ENCODE data around the gene SLC33A1.

SLC33A1 gene

GRCh38 chr3:155785662-155786295 lies 68.4 kb downstream of the SLC33A1 start:
- no peak for DNase-seq

DNA sequence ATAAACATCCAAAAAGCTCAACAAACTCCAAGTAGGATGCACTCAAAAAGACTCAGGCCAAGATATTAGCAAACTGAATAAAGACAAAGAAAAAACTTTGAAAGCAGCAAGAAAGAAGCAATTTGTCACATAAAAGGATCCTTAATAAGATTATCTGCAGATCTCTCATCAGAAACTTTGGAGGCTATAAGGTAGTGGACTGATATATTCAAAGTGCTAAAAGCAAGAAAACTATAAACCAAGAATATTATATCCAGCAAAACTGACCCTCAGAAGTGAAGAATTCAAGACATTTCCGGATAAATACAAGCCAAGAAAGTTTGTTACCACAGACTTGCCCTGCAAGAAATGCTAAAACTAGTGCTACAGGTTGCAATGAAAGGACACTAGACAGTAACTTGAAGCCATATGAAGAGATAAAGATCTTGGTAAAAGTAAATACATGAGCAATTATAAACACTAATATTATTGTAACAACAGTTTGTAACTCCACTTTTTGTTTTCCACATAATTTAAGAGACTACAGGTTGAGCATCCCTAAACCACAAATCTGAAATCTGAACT lies 71.8 kb downstream of the SLC33A1 start:
- no peak for DNase-seq

GRCh38 chr3:155780291-155780690 lies 73.9 kb downstream of the SLC33A1 start:
- DNase-seq: no peak

DNA sequence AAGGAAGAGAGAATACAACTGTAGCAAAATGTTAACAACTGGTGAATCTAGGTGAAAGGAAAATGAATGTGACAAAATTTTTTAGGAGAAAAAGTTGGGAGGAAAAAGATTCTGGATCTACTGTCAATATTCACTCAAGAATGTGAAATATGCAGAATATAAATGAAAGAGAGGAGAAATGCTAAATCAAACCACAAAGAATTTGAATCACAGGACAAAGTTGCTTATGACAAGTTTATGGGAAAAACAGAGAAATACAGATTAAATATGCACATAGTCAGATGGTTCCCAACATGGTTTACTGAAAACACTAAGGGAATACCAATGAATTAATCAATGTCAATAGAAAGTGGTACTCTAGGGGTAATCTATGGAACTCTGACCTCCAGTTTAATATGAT lies 75.8 kb downstream of the SLC33A1 start:
- DNase-seq: no peak

DNA sequence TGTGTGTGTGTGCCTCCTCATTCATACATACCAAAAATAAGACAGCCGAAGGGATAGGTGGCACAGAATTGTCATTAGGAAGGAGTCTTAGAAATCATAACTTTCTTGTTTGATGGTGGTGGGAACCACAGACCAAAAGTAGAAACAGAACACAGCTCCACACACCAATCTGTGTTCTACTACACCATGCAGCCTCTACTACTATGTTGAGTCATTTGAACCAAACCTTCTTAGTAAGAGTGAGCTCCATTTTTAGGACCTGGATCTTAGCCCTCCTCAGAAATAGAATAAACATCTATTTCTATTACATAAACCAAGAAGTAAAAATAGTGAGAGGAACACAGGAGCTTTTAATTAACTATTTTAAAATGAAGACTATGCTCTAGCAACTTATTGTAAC lies 81.4 kb downstream of the SLC33A1 start:
- no peak for DNase-seq

DNA sequence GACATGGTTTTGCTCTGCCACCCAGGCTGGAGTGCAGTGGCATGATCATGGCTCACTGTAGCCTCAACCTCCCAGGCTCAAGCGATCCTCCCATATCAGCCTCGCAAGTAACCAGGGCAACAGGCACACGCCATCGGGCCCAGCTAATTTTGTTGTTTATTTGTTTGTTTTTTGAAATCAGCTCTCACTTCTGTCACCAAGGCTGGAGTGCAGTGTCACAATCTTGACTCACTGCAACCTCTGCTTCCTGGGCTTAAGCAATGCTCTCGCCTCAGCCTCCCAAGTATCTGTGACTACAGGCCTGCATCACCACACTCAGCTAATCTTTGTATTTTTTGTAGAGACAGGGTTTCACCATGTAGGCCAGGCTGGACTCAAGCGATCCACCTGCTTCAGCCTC lies 83.1 kb downstream of the SLC33A1 start:
- no peak for DNase-seq
